HepG2 (cell line): ENCODE data around the gene SIX5. TPM values are rescaled to one million over a fixed set of nuclear protein-coding genes. Genes with fewer than 3 reads are reported as not detected.

Experiments used
- ATAC-seq: fragments of 200-7000 bp; cut with Tn5 transposase; 3 replicates; pipeline ENCODE4 v1.9.1; 2020; ENCODE audit warnings: mild to moderate bottlenecking, moderate library complexity
- BruUV-seq: library from RNA; stranded (reverse); fragments of 400-500 nt; replicated peaks from 2 replicates; lab custom pipeline; 2021; lab: Mats Ljungman, UMichigan
- CTCF ChIA-PET: fragments of 300-600 bp; formaldehyde crosslinking; extraction: SDS; loops from one replicate; lab custom pipeline; 2021; ENCODE audit warnings: low total read pairs, inconsistent platforms, low intra/inter-chr PET ratio; lab: Yijun Ruan, JAX
- POLR2A ChIA-PET: fragments of 350-600 bp; sonication (Branson Sonifier 250); formaldehyde crosslinking; loops from one replicate; lab custom pipeline; 2020; ENCODE audit warnings: antibody characterized with exemption, inconsistent platforms; lab: Yijun Ruan, JAX
- DNase-seq: peaks from one replicate; pipeline ENCODE4 v3.0.0-alpha.2; 2015; ENCODE audit warnings: low spot score
- FAIRE-seq: peaks from 3 replicates; lab custom pipeline; 2011; peaks lifted over from hg19 to GRCh38; lab: Jason Lieb, UNC
- H2AFZ ChIP-seq: one replicate; pipeline ENCODE4 v1.6.1; 2011; ENCODE audit warnings: low read length, inconsistent platforms
- H3K27ac ChIP-seq: fragments of 300-600 bp; 3 replicates; pipeline ENCODE4 v1.8.0; 2011; ENCODE audit warnings: mixed run types, mild to moderate bottlenecking, mixed read lengths, low read length, inconsistent platforms; ENCODE audit not compliant: insufficient read depth; ENCODE audit errors: extremely low read length
- H3K27me3 ChIP-seq, 2 experiments: fragments of 200-600 bp in 1 of 2; 2 replicates in 1 of 2; 3 replicates in 1 of 2; pipeline versions ENCODE4 v1.6.0 to v1.8.0; 2011; ENCODE audit warnings: low read length in 2 of 2, mild to moderate bottlenecking in 2 of 2, moderate library complexity in 2 of 2, inconsistent platforms in 1 of 2; ENCODE audit not compliant: insufficient read depth in 2 of 2, control insufficient read depth in 1 of 2
- H3K36me3 ChIP-seq, 2 experiments: fragments of 200-600 bp in 1 of 2; replicated peaks in 1 of 2; 2 replicates in 1 of 2; 3 replicates in 1 of 2; pipeline versions ENCODE4 v1.5.1 to v1.8.0; 2011; ENCODE audit warnings: low read length in 2 of 2, inconsistent platforms in 1 of 2; ENCODE audit not compliant: insufficient read depth in 2 of 2, control insufficient read depth in 1 of 2
- H3K4me1 ChIP-seq: 2 replicates; pipeline ENCODE4 v1.5.1; 2012; ENCODE audit warnings: low read length, inconsistent platforms; ENCODE audit not compliant: insufficient read depth
- H3K4me2 ChIP-seq: 2 replicates; pipeline ENCODE4 v1.6.0; 2011; ENCODE audit warnings: low read depth, low read length, inconsistent platforms
- H3K4me3 ChIP-seq, 3 experiments: fragments of 200-600 bp in 1 of 3; sonication (generic), shearing (Covaris generic) in 1 of 3; replicated peaks in 1 of 3; 2 replicates each; pipeline ENCODE4 v1.5.1; 2011 to 2016; ENCODE audit warnings: low read length in 3 of 3, inconsistent platforms in 2 of 3, low read depth in 2 of 3, mild to moderate bottlenecking in 2 of 3, control low read depth in 1 of 3, mixed read lengths in 1 of 3; ENCODE audit not compliant: insufficient read depth in 1 of 3
- H3K79me2 ChIP-seq: one replicate; pipeline ENCODE4 v1.6.1; 2011; ENCODE audit warnings: low read length, inconsistent platforms; ENCODE audit not compliant: insufficient read depth
- H3K9ac ChIP-seq: 2 replicates; pipeline ENCODE4 v1.6.0; 2011; ENCODE audit warnings: mild to moderate bottlenecking, low read depth, low read length, inconsistent platforms; ENCODE audit not compliant: insufficient read depth
- H3K9me3 ChIP-seq: 2 replicates; pipeline ENCODE4 v1.5.1; 2012; ENCODE audit warnings: mild to moderate bottlenecking, low read length
- H4K20me1 ChIP-seq: 2 replicates; pipeline ENCODE4 v1.6.0; 2011; ENCODE audit warnings: inconsistent platforms, mild to moderate bottlenecking, low read length, moderate library complexity; ENCODE audit not compliant: insufficient read depth
- AGO2 ChIP-seq: fragments of 200-400 bp; formaldehyde crosslinking; optimal IDR thresholded peaks from 2 replicates; pipeline ENCODE3; 2017; ENCODE audit warnings: mild to moderate bottlenecking, low read depth, low read length, moderate library complexity
- AKAP8 ChIP-seq: sonication (generic); formaldehyde crosslinking; IDR thresholded peaks from 2 replicates; pipeline ENCODE4 v1.5.1; 2020; ENCODE audit warnings: mild to moderate bottlenecking, missing genetic modification reagents
- HDAC1 ChIP-seq: sonication (generic); formaldehyde crosslinking; IDR thresholded peaks from 2 replicates; pipeline ENCODE4 v1.5.1; 2020; ENCODE audit warnings: mild to moderate bottlenecking, missing genetic modification reagents
- MTF2 ChIP-seq: sonication (generic); formaldehyde crosslinking; IDR thresholded peaks from 2 replicates; pipeline ENCODE4 v1.5.0; 2020; ENCODE audit warnings: missing genetic modification reagents, borderline replicate concordance
- NCOA1 ChIP-seq: sonication (generic); formaldehyde crosslinking; IDR thresholded peaks from 2 replicates; pipeline ENCODE4 v1.9.0; 2021; ENCODE audit warnings: missing genetic modification reagents
- NR2F1 ChIP-seq, 2 experiments: fragments of 450-650 bp in 1 of 2; formaldehyde crosslinking in 1 of 2; IDR thresholded peaks; 2 replicates each; pipeline versions ENCODE4 v1.5.0 to v1.6.1; 2016 to 2020; ENCODE audit warnings: mild to moderate bottlenecking in 1 of 2, missing compliant biosample characterization in 1 of 2, missing genetic modification reagents in 1 of 2, moderate library complexity in 1 of 2
- RARA ChIP-seq: IDR thresholded peaks from 2 replicates; pipeline ENCODE4 v1.6.1; 2016; ENCODE audit warnings: missing genetic modification reagents, missing compliant biosample characterization
- SETDB1 ChIP-seq: sonication (generic); formaldehyde crosslinking; IDR thresholded peaks from 2 replicates; pipeline ENCODE4 v1.5.1; 2020; ENCODE audit warnings: missing genetic modification reagents, mild to moderate bottlenecking, borderline replicate concordance
- SNRNP70 ChIP-seq: fragments of 200-400 bp; formaldehyde crosslinking; IDR thresholded peaks from 2 replicates; pipeline ENCODE4 v1.6.1; 2017; ENCODE audit warnings: mild to moderate bottlenecking, low read depth, low read length, moderate library complexity
- ZBTB38 ChIP-seq: sonication (generic); formaldehyde crosslinking; IDR thresholded peaks from 2 replicates; pipeline ENCODE4 v1.5.1; 2020; ENCODE audit warnings: mild to moderate bottlenecking, missing genetic modification reagents
- ZKSCAN8 ChIP-seq: IDR thresholded peaks from 2 replicates; pipeline ENCODE4 v1.6.1; 2016; ENCODE audit warnings: borderline replicate concordance, missing genetic modification reagents, missing compliant biosample characterization
- ZSCAN22 ChIP-seq: sonication (generic); formaldehyde crosslinking; IDR thresholded peaks from 2 replicates; pipeline ENCODE4 v1.4.0; 2020; ENCODE audit warnings: mild to moderate bottlenecking, missing genetic modification reagents
- WGBS: methylation state at CpG from one replicate; pipeline ENCODE4 v1.1.6; 2017; ENCODE audit warnings: low lambda C conversion rate; 5-methylcytosine and 5-hydroxymethylcytosine counted together
- in situ Hi-C: cut with HindIII; loops from 2 replicates; pipeline ENCODE4 v1.10.0; 2017; ENCODE audit warnings: low pct_unique_long_range_greater_than_20kb; ENCODE audit not compliant: extremely low pct_ligation_motif_present
- intact Hi-C: fragments of 100-400 bp; cut with micrococcal nuclease; formaldehyde crosslinking; loops from one replicate; pipeline ENCODE4 v1.10.0; 2022; ENCODE audit not compliant: unreplicated experiment
- polyA plus RNA-seq, 8 experiments: library from polyadenylated mRNA; depleted of rRNA in 3 of 8; stranded (reverse) in 7 of 8; unstranded in 1 of 8; fragments of >200 nt; fragmentation: Illumina TruSeq in 4 of 8; extraction: Trizol in 4 of 8; gene quantifications; 2 replicates each; pipeline versions ENCODE4 v1.2.1 to v1.2.3, GENCODE V29; 2011 to 2016; ENCODE audit warnings: low read depth in 4 of 8, missing spikeins in 1 of 8, mixed read lengths in 1 of 8; ENCODE audit not compliant: insufficient read depth in 1 of 8
- total RNA-seq, 5 experiments: library from RNA; depleted of rRNA; stranded (reverse); fragments of >200 nt; fragmentation: Illumina TruSeq; extraction: Trizol; gene quantifications; 2 replicates each; pipeline ENCODE4 v1.2.3, GENCODE V29; 2016; ENCODE audit warnings: low read depth in 1 of 5
- TF ChIP-seq, protein P1 (sequence below): sonication (generic); formaldehyde crosslinking; IDR thresholded peaks from 2 replicates; pipeline ENCODE4 v1.8.0; 2022; ENCODE audit warnings: missing genetic modification reagents, mild to moderate bottlenecking, moderate library complexity, borderline replicate concordance
- TF ChIP-seq, protein P2 (sequence below): sonication (generic); formaldehyde crosslinking; conservative IDR thresholded peaks from 2 replicates; pipeline ENCODE4 v1.4.0; 2020; ENCODE audit warnings: missing genetic modification reagents
- TF ChIP-seq, protein P3 (sequence below): sonication (generic); formaldehyde crosslinking; IDR thresholded peaks from 2 replicates; pipeline ENCODE4 v1.5.0; 2020; ENCODE audit warnings: missing genetic modification reagents
- TF ChIP-seq, protein P4 (sequence below): sonication (generic); formaldehyde crosslinking; IDR thresholded peaks from 2 replicates; pipeline ENCODE4 v1.5.0; 2020; ENCODE audit warnings: missing genetic modification reagents, mild to moderate bottlenecking, borderline replicate concordance

The SIX5 gene
- total and polyA plus RNA-seq, 2 of the 13 experiments (the other 11 are each of a cell fraction or from before 2014, with no cell fraction given): 7.7 to 10.5 TPM

DNA sequence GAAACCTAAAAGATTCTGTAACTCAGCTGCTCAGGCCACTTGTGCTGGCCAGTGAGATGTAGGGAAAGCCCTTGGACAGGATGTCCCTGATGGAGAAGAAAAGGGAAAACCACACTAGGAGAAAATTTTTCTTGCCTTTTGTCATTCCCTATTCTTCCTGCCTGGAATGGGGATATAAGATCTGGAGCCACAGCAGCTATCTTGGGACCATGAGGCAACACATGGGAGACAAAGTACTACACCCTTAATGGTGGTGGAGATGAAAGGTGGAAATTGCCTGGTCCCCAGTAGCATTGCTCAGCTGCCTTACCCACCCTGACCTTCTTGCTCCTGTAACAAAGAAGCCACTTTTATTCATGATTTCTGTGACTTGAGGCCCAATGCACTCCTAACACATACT lies 36.7 kb upstream of the SIX5 start (continued):
- no peak for TF ChIP-seq RARA (CRISPR knock-in tag)

DNA sequence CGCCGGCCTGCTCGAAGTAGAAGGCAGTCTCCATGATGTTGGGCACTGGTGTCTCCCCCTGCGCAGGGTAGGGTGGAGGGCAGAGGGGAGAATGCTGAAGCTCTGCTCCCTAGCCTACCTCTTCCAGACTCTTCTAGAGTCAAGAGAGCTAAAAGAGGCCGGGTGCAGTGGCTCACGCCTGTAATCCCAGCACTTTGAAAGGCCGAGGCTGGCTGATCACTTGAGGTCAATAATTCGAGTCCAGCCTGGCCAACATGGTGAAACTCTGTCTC lies 35.8 kb upstream of the SIX5 start:
- intact Hi-C loops (no loop called here), in situ Hi-C loops (no loop called here)
- Histone ChIP-seq H3K27me3 (peaks cover 1 to 16% of the 10 kb centered on the region in 2 experiments; a peak in 3 of 5 replicates), H3K36me3 (no peaks in the 10 kb centered on the region), H3K4me2 (no peak overlapping the region), H3K4me3 (no peak overlapping the region), H3K9ac (no peak overlapping the region), H3K4me1 (peaks cover 21% of the 10 kb centered on the region), H3K79me2 (no peaks in the 10 kb centered on the region), H4K20me1 (no peaks in the 10 kb centered on the region), H3K9me3 (no peaks in the 10 kb centered on the region), H2AFZ (no peak overlapping the region), H3K27ac (no peak overlapping the region)
- CTCF ChIA-PET: no interaction called here
- 41% methylated on average over 8 of the region's 8 CpGs for WGBS
- ATAC-seq (no peak), DNase-seq (no peak), FAIRE-seq (no peak)
- no TSS peak for BruUV-seq
- POLR2A ChIA-PET: no interaction called here
- TF ChIP-seq AKAP8 (CRISPR knock-in tag) (no peak), NCOA1 (CRISPR knock-in tag) (no peak), SETDB1 (CRISPR knock-in tag) (no peak), ZSCAN22 (CRISPR knock-in tag) (no peak), ZKSCAN8 (CRISPR knock-in tag) (no peak), NR2F1 (CRISPR knock-in tag; IDR thresholded peaks at IDR 0.05) (no peak), SNRNP70 (no peak), HDAC1 (no peak), ZBTB38 (CRISPR knock-in tag) (no peak), MTF2 (CRISPR knock-in tag) (no peak), AGO2 (no peak)
- TF ChIP-seq, protein P1, sequence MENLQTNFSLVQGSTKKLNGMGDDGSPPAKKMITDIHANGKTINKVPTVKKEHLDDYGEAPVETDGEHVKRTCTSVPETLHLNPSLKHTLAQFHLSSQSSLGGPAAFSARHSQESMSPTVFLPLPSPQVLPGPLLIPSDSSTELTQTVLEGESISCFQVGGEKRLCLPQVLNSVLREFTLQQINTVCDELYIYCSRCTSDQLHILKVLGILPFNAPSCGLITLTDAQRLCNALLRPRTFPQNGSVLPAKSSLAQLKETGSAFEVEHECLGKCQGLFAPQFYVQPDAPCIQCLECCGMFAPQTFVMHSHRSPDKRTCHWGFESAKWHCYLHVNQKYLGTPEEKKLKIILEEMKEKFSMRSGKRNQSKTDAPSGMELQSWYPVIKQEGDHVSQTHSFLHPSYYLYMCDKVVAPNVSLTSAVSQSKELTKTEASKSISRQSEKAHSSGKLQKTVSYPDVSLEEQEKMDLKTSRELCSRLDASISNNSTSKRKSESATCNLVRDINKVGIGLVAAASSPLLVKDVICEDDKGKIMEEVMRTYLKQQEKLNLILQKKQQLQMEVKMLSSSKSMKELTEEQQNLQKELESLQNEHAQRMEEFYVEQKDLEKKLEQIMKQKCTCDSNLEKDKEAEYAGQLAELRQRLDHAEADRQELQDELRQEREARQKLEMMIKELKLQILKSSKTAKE (CRISPR knock-in tag): no peak
- TF ChIP-seq, protein P2, sequence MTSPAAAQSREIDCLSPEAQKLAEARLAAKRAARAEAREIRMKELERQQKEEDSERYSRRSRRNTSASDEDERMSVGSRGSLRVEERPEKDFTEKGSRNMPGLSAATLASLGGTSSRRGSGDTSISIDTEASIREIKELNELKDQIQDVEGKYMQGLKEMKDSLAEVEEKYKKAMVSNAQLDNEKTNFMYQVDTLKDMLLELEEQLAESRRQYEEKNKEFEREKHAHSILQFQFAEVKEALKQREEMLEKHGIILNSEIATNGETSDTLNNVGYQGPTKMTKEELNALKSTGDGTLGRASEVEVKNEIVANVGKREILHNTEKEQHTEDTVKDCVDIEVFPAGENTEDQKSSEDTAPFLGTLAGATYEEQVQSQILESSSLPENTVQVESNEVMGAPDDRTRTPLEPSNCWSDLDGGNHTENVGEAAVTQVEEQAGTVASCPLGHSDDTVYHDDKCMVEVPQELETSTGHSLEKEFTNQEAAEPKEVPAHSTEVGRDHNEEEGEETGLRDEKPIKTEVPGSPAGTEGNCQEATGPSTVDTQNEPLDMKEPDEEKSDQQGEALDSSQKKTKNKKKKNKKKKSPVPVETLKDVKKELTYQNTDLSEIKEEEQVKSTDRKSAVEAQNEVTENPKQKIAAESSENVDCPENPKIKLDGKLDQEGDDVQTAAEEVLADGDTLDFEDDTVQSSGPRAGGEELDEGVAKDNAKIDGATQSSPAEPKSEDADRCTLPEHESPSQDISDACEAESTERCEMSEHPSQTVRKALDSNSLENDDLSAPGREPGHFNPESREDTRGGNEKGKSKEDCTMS: no peak
- TF ChIP-seq, protein P3, sequence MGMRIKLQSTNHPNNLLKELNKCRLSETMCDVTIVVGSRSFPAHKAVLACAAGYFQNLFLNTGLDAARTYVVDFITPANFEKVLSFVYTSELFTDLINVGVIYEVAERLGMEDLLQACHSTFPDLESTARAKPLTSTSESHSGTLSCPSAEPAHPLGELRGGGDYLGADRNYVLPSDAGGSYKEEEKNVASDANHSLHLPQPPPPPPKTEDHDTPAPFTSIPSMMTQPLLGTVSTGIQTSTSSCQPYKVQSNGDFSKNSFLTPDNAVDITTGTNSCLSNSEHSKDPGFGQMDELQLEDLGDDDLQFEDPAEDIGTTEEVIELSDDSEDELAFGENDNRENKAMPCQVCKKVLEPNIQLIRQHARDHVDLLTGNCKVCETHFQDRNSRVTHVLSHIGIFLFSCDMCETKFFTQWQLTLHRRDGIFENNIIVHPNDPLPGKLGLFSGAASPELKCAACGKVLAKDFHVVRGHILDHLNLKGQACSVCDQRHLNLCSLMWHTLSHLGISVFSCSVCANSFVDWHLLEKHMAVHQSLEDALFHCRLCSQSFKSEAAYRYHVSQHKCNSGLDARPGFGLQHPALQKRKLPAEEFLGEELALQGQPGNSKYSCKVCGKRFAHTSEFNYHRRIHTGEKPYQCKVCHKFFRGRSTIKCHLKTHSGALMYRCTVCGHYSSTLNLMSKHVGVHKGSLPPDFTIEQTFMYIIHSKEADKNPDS (CRISPR knock-in tag): no peak
- TF ChIP-seq, protein P4, sequence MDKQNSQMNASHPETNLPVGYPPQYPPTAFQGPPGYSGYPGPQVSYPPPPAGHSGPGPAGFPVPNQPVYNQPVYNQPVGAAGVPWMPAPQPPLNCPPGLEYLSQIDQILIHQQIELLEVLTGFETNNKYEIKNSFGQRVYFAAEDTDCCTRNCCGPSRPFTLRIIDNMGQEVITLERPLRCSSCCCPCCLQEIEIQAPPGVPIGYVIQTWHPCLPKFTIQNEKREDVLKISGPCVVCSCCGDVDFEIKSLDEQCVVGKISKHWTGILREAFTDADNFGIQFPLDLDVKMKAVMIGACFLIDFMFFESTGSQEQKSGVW (CRISPR knock-in tag): no peak
